NCI-H774 (cell line): ENCODE results near the gene IFI6.

Experiments used
- DNase-seq: peaks from one replicate; lab custom pipeline; 2025; lab: John Stamatoyannopoulos, UW

IFI6 gene

DNA sequence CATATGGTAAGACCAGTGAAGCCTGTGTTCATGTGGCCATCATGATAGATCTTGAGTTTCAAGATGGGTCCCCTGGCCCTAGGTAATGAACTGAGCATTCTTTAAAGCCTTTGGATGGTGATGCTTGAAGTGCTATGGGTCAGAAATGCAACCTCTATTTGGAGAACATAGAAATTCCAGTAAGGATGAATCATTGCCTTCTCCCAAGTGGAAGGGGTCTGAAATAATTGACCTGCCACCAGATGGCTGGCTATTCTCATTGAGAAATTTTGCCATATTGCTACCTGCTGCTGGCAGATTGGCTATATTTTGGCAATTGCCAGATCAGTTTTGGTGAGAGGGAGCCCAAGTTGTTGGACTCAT is 739 bp upstream of the IFI6 start:
- DNase-seq, result no peak

DNA sequence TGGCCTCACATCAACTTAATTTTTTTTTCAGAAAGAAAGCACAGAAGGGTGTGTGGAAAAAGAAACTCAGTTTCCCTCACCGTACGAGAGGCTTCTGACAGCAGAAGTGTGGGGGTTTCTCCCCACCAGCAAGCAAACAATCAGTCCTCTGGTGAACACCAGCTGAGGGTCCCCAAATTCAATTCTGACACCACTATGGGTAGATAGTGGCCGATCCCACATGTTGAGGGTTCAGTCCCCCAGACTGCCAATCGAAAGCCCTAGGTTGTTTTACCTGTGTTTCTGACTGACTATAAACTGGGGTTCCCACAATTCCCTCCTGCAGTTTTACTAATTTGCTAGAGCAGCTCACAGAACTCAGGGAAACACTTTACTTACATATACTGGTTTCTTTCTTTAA is 2.1 kb downstream of the IFI6 start:
- DNase-seq, result no peak

DNA sequence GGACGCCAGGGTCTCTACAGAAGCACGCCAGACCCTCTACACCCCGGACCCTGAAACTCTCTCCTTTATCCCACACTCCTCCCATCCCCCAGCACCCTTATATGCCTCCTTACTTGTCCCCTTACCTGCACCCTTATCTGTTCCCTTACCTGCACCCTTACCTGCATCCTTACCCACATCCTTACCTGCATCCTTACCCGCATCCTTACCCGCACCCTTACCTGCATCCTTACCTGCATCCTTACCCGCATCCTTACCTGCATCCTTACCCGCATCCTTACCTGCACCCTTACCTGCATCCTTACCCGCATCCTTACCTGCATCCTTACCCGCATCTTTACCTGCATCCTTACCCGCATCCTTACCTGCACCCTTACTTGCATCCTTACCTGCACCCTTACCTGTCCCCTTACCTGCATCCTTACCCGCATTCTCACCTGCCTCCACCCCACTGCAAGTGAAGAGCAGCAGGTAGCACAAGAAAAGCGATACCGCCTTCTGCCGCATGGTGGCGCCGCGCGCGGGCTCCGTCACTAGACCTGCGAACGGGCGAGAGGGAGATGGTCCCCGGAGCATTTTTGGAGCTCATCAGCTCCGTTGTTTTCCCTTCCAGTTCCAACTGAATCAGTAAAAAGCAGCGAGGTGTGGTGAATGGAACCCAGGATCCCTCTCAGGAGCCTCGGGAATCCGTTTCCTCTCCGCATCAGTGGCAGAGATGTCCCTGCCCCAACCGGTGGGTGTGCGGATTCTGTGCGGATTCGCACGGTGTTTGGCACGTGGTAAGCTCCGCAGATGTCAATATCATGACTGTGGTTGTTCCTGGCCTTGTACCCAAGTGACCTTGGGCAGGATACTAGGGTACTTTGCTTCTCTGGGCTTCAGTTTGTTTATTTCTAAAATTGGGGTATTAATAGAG is 2.9 kb downstream of the IFI6 start:
- DNase-seq, result no peak

DNA sequence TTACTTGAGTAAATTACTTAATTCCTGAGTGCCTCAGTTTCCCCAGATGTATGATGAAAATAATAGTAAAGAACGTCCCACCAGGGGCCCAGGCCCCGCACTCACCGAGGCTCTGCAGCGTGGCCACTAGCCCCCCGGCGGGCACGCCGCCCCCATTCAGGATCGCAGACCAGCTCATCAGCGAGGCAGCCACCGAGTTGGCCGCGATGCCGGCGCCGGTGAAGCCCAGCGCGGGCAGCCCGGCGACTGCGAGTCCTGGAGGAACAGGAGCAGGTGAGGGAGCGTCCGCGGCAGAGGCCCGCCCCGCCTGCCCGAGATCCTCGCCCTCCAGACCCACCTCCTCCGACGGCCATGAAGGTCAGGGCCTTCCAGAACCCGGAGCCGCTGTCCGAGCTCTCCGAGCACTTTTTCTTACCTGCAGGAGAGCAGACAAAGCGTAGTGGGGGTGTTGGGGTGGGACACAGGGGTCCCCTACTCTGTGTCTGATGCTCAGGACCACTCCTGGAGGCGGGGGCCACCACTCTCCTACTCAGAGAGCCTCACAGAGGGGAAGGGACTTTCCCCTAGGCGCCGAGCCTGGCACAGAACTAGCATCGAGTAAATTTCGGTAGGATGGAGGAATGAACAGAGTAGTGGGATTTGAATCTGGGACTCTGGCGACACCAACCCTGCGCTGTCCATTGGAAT is 3.7 kb downstream of the IFI6 start:
- no peak for DNase-seq

DNA sequence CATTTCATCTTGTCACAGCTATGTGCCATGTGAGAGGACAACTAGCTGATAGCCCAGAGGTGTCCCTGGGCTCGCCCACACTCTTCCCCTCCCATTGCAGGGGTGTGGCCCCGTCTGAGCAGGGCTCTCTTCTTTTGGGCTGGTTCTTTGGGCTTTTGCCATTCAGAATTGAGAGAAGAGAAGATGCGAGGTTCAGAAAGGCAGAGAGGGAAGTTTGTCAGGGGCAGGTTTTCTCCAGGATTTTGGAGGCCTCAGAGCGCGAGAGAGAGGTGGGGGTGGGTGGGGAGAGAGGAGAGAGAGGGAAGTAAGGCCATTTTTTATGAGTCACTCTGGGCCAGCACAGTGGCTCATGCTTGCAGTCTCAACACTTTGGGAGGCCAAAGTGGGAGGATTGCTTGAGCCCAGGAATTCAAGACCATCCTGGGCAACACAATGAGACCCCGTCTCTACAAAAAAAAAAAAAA is 5.2 kb downstream of the IFI6 start:
- DNase-seq, result no peak

GRCh38 chr1:27666294-27666693 is 5.7 kb downstream of the IFI6 start:
- DNase-seq, result no peak

- DNase-seq, result no peak
These were observed 6.9 kb downstream of the IFI6 start for GRCh38 chr1:27665016-27665651.

DNA sequence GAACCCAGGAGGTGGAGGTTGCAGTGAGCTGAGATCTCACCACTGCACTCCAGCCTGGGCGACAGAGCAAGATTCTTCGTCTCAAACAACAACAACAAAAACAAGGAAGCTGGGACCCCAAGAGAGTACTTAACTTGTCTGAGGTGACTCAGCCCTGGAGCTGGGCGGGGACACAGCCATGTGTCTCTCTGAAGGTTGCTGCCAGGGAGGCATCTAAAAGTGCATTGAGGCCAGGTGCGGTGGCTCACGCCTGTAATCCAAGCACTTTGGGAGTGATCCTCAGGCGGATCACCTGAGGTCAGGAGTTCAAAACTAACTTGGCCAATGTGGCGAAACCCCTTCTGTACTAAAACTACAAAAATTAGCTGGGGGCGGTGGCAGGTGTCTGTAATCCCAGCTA is 7.7 kb downstream of the IFI6 start:
- DNase-seq, result no peak

GRCh38 chr1:27662707-27663393 is 9.1 kb downstream of the IFI6 start:
- DNase-seq, result peak; percentile 43

DNA sequence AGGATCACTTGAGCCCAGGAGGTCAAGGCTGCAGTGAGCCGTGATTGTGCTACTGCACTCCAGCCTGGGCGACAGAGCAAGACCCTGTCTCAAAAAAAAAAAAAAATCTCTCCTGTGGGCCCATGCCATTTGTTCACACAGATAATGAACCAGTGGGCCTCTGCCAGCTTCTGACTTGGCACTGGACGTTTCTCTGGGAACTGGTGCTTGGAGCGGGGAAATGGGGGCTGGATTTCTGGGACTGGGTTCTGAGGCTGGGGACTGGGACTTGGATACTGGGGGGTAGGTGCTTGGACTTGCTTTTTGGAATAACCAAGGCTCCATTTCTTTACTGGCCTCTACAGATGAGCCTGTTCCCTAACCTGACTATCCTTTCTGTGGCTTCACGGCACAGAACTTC is 9.7 kb downstream of the IFI6 start:
- no peak for DNase-seq

GRCh38 chr1:27661412-27662075 is 10.4 kb downstream of the IFI6 start:
- no peak for DNase-seq

DNA sequence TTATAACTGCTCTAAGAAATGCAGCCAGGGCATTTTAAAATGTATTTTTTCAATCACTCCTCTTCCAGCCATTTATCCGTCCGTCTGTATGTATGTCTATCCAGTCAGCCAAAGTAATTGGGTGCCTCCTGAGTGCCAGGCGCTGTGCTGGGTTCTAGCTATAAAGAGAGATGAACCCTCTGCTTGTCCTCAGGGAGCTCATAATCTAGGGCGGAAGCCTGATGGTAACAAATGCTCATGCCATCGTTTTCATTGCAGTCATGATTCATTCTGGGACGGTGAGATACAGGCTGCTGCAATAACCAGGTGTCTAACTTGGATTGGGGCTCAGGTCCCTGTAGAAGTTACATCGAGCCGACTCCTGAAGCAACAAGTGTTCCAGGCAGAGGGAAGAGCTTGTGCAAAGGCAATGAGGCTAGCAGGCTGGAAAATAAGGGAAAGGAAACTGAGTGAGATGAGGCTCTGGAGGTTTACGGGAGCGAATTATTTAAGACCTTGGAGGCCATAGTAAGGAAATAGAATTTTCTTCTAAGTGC is 11.6 kb downstream of the IFI6 start:
- DNase-seq, result no peak

DNA sequence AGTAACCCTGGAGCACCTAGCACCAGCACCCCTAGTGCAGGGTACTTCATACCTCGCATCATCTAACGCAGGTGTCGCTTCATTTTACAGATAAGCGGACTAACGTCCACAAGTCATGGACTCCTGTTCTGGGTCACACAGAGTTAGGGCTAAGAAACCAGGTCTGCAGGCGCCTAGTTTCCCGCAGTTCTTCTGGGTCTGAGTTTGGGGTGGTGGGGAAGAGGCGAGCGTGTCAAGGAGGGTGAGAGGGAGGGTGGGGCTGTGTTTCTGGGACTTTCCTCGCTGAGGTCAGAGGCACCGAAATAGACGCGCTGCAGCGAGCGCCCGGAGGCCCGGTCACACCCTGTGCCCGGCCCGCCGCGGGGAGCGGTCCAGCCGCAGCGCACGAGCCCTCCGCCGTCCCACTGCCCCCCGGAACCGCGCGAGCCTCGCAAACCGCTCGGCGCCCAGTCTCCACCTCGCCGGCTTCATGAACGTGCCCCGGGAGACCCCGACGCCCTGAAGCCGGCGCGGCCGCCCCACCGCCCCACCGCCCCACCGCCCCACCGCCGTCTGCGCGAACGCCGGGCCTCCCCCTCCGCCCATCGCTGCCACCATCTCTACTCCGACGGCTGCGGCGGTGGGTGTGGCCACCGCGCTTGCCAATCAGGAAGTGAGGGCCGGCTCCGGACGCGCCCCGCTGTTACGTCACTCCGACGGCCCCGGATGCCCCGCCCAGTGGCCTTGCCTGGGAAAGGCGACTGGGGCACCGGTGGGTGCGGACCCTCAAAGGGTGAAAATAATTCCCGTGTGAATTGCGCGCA is 12.3 kb downstream of the IFI6 start:
- peak; percentile 63 for DNase-seq

DNA sequence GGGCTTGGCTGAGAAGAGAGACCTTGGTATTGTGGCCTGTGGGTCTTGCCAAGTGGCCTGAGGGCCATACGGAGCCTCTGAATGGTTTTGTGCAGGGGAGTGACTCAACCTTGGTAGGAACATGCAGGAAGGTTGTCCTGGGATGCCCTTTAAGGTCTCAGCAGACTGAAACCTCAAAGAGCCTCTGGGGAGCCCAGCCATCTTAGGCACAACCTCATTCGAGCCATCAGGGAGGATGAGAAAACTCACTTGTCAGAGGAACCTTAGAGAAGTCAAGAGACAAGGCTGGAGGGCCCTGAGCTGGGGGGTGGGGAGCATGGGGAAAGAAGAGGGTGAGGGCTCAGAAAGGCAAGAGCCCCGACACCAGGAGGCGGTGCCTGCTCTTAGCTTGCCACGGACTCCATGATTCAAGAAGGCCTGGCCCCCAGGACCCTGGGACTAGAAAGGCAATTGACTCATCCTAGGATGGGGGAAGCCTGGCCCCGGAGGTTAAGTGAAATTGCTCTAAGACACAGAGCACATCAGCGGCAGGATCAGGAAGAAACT is 13.0 kb downstream of the IFI6 start:
- no peak for DNase-seq

DNA sequence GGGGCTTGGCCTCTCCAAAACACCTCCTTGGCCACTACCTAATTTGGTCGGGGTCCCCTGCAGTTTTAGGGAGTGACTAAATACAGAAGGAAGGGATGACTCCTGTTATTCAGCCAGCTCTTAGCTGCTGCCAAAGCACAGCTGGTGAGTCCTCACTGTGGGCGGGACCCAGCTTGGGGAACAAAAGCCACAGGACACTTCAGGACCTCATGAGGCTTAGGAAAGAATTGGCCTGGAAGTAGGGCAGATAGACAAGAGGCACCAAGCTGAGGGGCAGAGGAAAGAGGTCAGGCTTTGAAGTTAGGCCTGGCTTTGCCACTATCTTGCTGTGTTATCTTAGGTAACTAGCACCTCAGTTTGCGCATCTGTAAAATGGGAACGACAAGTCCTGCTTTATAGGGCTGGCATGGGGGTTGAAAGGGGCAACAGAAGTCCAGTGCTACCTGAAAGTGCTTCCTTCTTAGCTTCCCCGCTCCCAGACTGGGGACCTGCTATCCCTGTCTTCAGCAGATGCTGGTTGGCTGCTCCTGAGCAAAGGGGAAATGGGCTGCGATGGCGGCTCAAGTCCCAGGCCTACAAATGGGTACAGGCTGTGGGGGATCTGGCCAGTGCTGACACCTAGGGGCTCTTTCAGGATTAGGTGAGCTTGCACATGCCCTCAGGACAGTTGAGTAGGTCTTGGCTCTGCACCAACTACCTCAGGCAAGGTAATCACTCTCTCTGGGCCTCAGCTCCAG is 15.7 kb downstream of the IFI6 start:
- DNase-seq, result no peak

- DNase-seq, result no peak
These were observed 16.6 kb downstream of the IFI6 start for GRCh38 chr1:27655151-27655937.

- DNase-seq, result no peak
These were observed 19.7 kb downstream of the IFI6 start for GRCh38 chr1:27652111-27652864.

- no peak for DNase-seq
These were observed 21.3 kb downstream of the IFI6 start for GRCh38 chr1:27650539-27651175.
